Measurements from ENCODE around the gene MPDZ. TPM values are rescaled to one million over a fixed set of nuclear protein-coding genes. Genes with fewer than 3 reads are reported as not detected.

Gene MPDZ
- polyA plus RNA-seq, 1 donor (not counting 4 experiments of a cell fraction or from before 2014, with no cell fraction given), result 9.0 TPM

- H3K9me1 ChIP-seq (ENCODE audit: control insufficient read depth, extremely low read depth, insufficient read depth, low read length), result no peaks in the 10 kb centered on the region
- FAIRE-seq (no peak), DNase-seq (ENCODE audit: low read depth, low spot score) (no peak)
- no peak for TF ChIP-seq CTCF (optimal IDR thresholded peaks at IDR 0.05 in 1 of 3, IDR thresholded peaks at IDR 0.05 in 1 of 3, conservative IDR thresholded peaks at IDR 0.05 in 1 of 3; ENCODE audit: extremely low read depth in 1 of 3, insufficient read depth in 2 of 3, low read length in 3 of 3)
- H3K4me2 ChIP-seq (ENCODE audit: control insufficient read depth, extremely low read depth, insufficient read depth, low read depth, low read length), result no peak overlapping the region
- no peak overlapping the region for H3K27ac ChIP-seq (ENCODE audit: control insufficient read depth, insufficient read depth, low read length)
- no peaks in the 10 kb centered on the region for H3K36me3 ChIP-seq (ENCODE audit: control insufficient read depth in 2 of 2, extremely low read depth in 1 of 2, insufficient read depth in 2 of 2, low read length in 2 of 2)
- H3K9ac ChIP-seq (ENCODE audit: control insufficient read depth, extremely low read depth, insufficient read depth, low read length), result no peak overlapping the region
- dilution Hi-C loops (cut with MboI; ENCODE audit: extremely low pct_ligation_motif_present, low sequenced_read_pairs), result no loop called here
- no peak overlapping the region for H3K4me3 ChIP-seq (ENCODE audit: control insufficient read depth in 2 of 3, extremely low read depth in 1 of 3, insufficient read depth in 2 of 3, low read depth in 1 of 3, low read length in 3 of 3)
- no peak overlapping the region for H2AFZ ChIP-seq (ENCODE audit: control insufficient read depth, low read length)
- H3K79me2 ChIP-seq (ENCODE audit: control insufficient read depth, insufficient read depth, low read length), result no peaks in the 10 kb centered on the region
- no peaks in the 10 kb centered on the region for H4K20me1 ChIP-seq (ENCODE audit: control insufficient read depth, extremely low read depth, insufficient read depth, low read length)
- no peaks in the 10 kb centered on the region for H3K9me3 ChIP-seq (ENCODE audit: control insufficient read depth, low read depth, low read length)
- H3K4me1 ChIP-seq (ENCODE audit: control insufficient read depth, extremely low read depth, insufficient read depth, low read length), result no peaks in the 10 kb centered on the region
- H3K27me3 ChIP-seq (ENCODE audit: control insufficient read depth, extremely low read depth, insufficient read depth, low read length), result no peaks in the 10 kb centered on the region
Observed at GRCh38 chr9:13163946-13164345, 115.5 kb downstream of the MPDZ start.

- no peak for FAIRE-seq
- H4K20me1 ChIP-seq (ENCODE audit: control insufficient read depth, extremely low read depth, insufficient read depth, low read length), result no peaks in the 10 kb centered on the region
- dilution Hi-C loops (cut with MboI; ENCODE audit: extremely low pct_ligation_motif_present, low sequenced_read_pairs), result no loop called here
Observed at GRCh38 chr9:13163287-13163686, 116.2 kb downstream of the MPDZ start.

More at GRCh38 chr9:13163287-13163686, 116.2 kb downstream of the MPDZ start:
- Histone ChIP-seq H2AFZ (ENCODE audit: control insufficient read depth, low read length) (no peak overlapping the region), H3K27ac (ENCODE audit: control insufficient read depth, insufficient read depth, low read length) (no peak overlapping the region), H3K4me2 (ENCODE audit: control insufficient read depth, extremely low read depth, insufficient read depth, low read depth, low read length) (no peak overlapping the region), H3K9ac (ENCODE audit: control insufficient read depth, extremely low read depth, insufficient read depth, low read length) (no peak overlapping the region), H3K36me3 (ENCODE audit: control insufficient read depth in 2 of 2, extremely low read depth in 1 of 2, insufficient read depth in 2 of 2, low read length in 2 of 2) (no peaks in the 10 kb centered on the region), H3K27me3 (ENCODE audit: control insufficient read depth, extremely low read depth, insufficient read depth, low read length) (no peaks in the 10 kb centered on the region), H3K9me1 (ENCODE audit: control insufficient read depth, extremely low read depth, insufficient read depth, low read length) (no peaks in the 10 kb centered on the region), H3K4me3 (ENCODE audit: control insufficient read depth in 2 of 3, extremely low read depth in 1 of 3, insufficient read depth in 2 of 3, low read depth in 1 of 3, low read length in 3 of 3) (no peak overlapping the region), H3K4me1 (ENCODE audit: control insufficient read depth, extremely low read depth, insufficient read depth, low read length) (no peaks in the 10 kb centered on the region), H3K79me2 (ENCODE audit: control insufficient read depth, insufficient read depth, low read length) (no peaks in the 10 kb centered on the region), H3K9me3 (ENCODE audit: control insufficient read depth, low read depth, low read length) (no peaks in the 10 kb centered on the region)
- no peak for TF ChIP-seq CTCF (optimal IDR thresholded peaks at IDR 0.05 in 1 of 3, IDR thresholded peaks at IDR 0.05 in 1 of 3, conservative IDR thresholded peaks at IDR 0.05 in 1 of 3; ENCODE audit: extremely low read depth in 1 of 3, insufficient read depth in 2 of 3, low read length in 3 of 3)
- no peak for DNase-seq (ENCODE audit: low read depth, low spot score)

Data from keratinocyte (primary cell).